ENCODE data around the gene IGFBP5. TPM values are rescaled to one million over a fixed set of nuclear protein-coding genes. Genes with fewer than 3 reads are reported as not detected.

IGFBP5 gene
- polyA plus RNA-seq, 1 experiment, result 3,867 TPM

DNA sequence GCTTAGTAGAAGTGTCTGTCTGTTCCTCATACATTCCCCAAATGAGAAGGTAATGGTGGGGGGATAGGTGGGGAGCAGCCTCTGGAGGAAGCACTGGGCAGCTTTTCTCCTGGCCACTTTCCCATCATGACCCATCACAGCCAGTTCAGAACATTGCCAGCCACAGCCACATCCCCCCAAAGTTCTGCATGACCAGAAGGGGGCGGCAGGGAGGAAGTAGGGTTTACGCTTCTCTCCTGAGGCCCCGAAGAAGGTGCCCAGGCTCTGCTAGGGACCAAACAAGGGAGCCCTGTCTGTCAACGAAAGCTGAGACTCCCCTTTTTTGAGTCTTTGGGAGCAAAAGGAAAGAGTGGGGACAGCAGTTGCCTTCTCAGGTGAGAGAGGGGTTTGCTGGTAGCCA, 7.7 kb downstream of the IGFBP5 start:
- peak; percentile 59 for TF ChIP-seq CTCF (IDR thresholded peaks at IDR 0.05; ENCODE audit: low read depth, low read length)
- Histone ChIP-seq H3K27ac (ENCODE audit: low read depth, low read length) (peak overlapping the region; percentile 57), H3K4me3 (ENCODE audit: low read depth, low read length) (peak overlapping the region; percentile 3; the same call in 1 of the 2 replicates), H3K27me3 (ENCODE audit: control insufficient read depth, insufficient read depth, low read length) (no peaks in the 10 kb centered on the region), H3K9me3 (ENCODE audit: control insufficient read depth, insufficient read depth, low read length) (no peaks in the 10 kb centered on the region)
- ChIA-PET CTCF (interaction anchor here (0.6 to 1.9 kb wide), 9 partner anchors 8 to 1026 kb away, joined by 3 to 8 read pairs (median 3); partner anchors contain the start of gene IGFBP5), POLR2A (no interaction called here)
- DNase-seq (ENCODE audit: low read depth, low spot score), result no peak

DNA sequence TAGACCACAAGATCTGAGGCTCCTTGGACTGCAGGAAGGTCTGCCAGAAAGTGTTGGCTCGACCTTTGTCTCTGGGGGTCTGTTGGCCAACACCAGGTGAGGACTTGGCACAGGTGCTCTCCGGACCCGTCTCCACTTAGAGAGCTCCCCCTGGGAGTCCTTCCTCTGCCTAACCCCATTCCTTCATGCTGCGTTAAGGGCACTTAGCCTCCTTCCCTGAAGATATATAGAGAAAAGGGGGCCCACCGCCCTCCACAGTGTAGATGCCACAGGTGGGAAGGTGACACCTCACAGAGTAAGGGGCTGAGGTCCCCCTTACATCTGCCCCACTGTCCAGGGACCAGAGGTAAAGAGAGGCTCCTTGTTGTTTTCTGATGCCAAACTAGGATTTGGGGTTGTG, 8.2 kb downstream of the IGFBP5 start:
- no peak for TF ChIP-seq CTCF (IDR thresholded peaks at IDR 0.05; ENCODE audit: low read depth, low read length)
- Histone ChIP-seq H3K27ac (ENCODE audit: low read depth, low read length) (peak overlapping the region; percentile 57), H3K9me3 (ENCODE audit: control insufficient read depth, insufficient read depth, low read length) (no peaks in the 10 kb centered on the region), H3K4me3 (ENCODE audit: low read depth, low read length) (peak overlapping the region; percentile 10; the same call in 1 of the 2 replicates), H3K27me3 (ENCODE audit: control insufficient read depth, insufficient read depth, low read length) (no peaks in the 10 kb centered on the region)
- ChIA-PET POLR2A (interaction anchor here (0.7 kb wide), 1 partner anchor 834 kb away, joined by 4 read pairs; no protein-coding TSS in a partner anchor), CTCF (interaction anchor here (0.5 to 1.9 kb wide), 10 partner anchors 8 to 1570 kb away, joined by 3 to 8 read pairs (median 3); partner anchors contain the start of gene IGFBP5)
- DNase-seq (ENCODE audit: low read depth, low spot score), result no peak

DNA sequence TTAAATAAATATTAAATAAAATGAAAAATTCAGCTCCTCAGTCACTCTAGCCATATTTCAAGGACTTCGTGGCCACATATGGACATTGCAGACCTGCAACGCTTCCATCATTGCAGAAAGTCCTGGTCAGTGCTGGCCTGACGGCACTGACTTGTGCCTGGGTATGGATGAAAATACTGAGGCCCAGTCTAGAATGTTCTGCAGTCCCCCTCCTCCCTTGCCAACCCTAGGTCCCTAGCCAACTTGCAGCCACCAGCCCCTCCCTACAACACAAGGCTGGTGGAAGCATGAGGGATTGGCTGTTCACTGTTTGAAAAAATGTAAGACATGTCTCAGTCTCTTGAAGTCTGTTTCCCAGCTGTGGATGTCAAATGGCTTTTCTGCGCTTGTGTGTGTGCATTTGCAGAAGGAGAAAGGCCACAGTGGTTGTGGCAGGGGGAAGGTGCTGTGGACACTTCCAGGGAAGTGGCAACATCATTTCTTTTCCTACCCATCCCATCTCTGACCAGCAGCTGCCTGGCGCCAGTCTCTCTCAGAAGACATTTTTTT, 9.9 kb downstream of the IGFBP5 start:
- CTCF ChIA-PET, result interaction anchor here (0.6 to 1.9 kb wide), 4 partner anchors 13 to 983 kb away, joined by 3 to 6 read pairs (median 4); no protein-coding TSS in a partner anchor
- no peak for DNase-seq (ENCODE audit: low read depth, low spot score)
- TF ChIP-seq CTCF (IDR thresholded peaks at IDR 0.05; ENCODE audit: low read depth, low read length), result no peak

DNA sequence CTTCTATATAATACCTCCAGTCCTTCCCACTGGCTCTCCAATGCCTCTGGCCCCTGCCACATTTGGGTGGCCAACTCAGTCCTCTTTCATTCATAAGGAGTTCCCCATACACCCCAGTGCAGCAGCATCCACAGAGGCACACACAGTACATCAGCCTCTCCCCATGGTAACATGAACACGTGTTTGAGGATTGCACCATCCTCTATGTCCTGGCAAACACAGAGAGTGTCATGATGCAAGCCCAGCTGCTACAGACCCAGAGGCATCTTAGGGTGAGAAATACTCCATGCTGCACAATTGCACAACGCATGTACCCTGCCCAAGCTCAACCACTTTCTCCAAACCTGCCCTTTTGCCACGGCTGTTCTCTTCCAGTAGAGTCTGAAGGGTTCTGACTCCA, 11.5 kb downstream of the IGFBP5 start:
- CTCF ChIA-PET, result no interaction called here
- H3K27ac ChIP-seq (ENCODE audit: low read depth, low read length), result peak overlapping the region; percentile 73
- POLR2A ChIA-PET, result interaction anchor here (0.8 to 3.4 kb wide), 2 partner anchors 11 to 378 kb away, joined by 3 to 25 read pairs; partner anchors contain the start of gene IGFBP5

More for the DNA sequence above, 9.9 kb downstream of the IGFBP5 start:
- H3K27me3 ChIP-seq (ENCODE audit: control insufficient read depth, insufficient read depth, low read length), result no peaks in the 10 kb centered on the region
- POLR2A ChIA-PET, result interaction anchor here (1.0 to 3.4 kb wide), 2 partner anchors 9 to 362 kb away, joined by 5 to 25 read pairs; partner anchors contain the start of gene IGFBP5
- H3K27ac ChIP-seq (ENCODE audit: low read depth, low read length), result peak overlapping the region; percentile 47
- no peak overlapping the region for H3K4me3 ChIP-seq (ENCODE audit: low read depth, low read length)
- no peaks in the 10 kb centered on the region for H3K9me3 ChIP-seq (ENCODE audit: control insufficient read depth, insufficient read depth, low read length)

More for the DNA sequence above, 11.5 kb downstream of the IGFBP5 start:
- DNase-seq (ENCODE audit: low read depth, low spot score), result peak; percentile 84
- Histone ChIP-seq H3K4me3 (ENCODE audit: low read depth, low read length) (no peak overlapping the region), H3K9me3 (ENCODE audit: control insufficient read depth, insufficient read depth, low read length) (no peaks in the 10 kb centered on the region), H3K27me3 (ENCODE audit: control insufficient read depth, insufficient read depth, low read length) (no peaks in the 10 kb centered on the region)
- no peak for TF ChIP-seq CTCF (IDR thresholded peaks at IDR 0.05; ENCODE audit: low read depth, low read length)
